SK-N-SH (cell line): Measurements from ENCODE around the gene FMN2. TPM values are rescaled to one million over a fixed set of nuclear protein-coding genes. Genes with fewer than 3 reads are reported as not detected.

Source experiments
- CTCF ChIA-PET: fragments of 300-600, 350-600 bp; formaldehyde crosslinking; extraction: SDS; loops from one replicate; lab custom pipeline; 2021; lab: Yijun Ruan, JAX
- POLR2A ChIA-PET: fragments of 350-600 bp; sonication (Branson Sonifier 250); formaldehyde crosslinking; extraction: SDS; loops from one replicate; lab custom pipeline; 2020; ENCODE audit warnings: antibody characterized with exemption, inconsistent platforms; lab: Yijun Ruan, JAX
- DNase-seq: peaks from one replicate; pipeline ENCODE4 v3.0.0; 2012
- H2AFZ ChIP-seq: fragments of 200-600 bp; sonication (generic); 2 replicates; pipeline ENCODE4 v1.8.1; 2016; ENCODE audit warnings: antibody characterized with exemption, mild to moderate bottlenecking, low read depth
- H3F3A ChIP-seq: fragments of 200-600 bp; sonication (generic); replicated peaks from 2 replicates; pipeline ENCODE3; 2016; ENCODE audit warnings: antibody characterized with exemption, mild to moderate bottlenecking; ENCODE audit not compliant: insufficient read depth
- H3K27ac ChIP-seq, 2 experiments: fragments of 200-500 bp in 1 of 2; fragments of 200-600 bp in 1 of 2; sonication (Bioruptor generic) in 1 of 2; sonication (generic), shearing (Covaris generic) in 1 of 2; 2 replicates each; pipeline versions ENCODE4 v1.5.1 to v1.6.1; 2014 to 2016; ENCODE audit warnings: low read depth in 2 of 2, inconsistent platforms in 1 of 2, low read length in 1 of 2, mild to moderate bottlenecking in 1 of 2, mixed read lengths in 1 of 2
- H3K27me3 ChIP-seq: fragments of 200-600 bp; sonication (generic), shearing (Covaris generic); 2 replicates; pipeline ENCODE4 v1.6.1; 2016; ENCODE audit warnings: mixed run types; ENCODE audit not compliant: insufficient read depth
- H3K36me3 ChIP-seq, 2 experiments: fragments of 200-500 bp in 1 of 2; fragments of 200-600 bp in 1 of 2; sonication (Bioruptor generic) in 1 of 2; sonication (generic) in 1 of 2; replicated peaks in 1 of 2; 2 replicates each; pipeline versions ENCODE3 to v1.5.1; 2014 to 2016; ENCODE audit warnings: low read length in 1 of 2, mild to moderate bottlenecking in 1 of 2; ENCODE audit not compliant: insufficient read depth in 2 of 2, control insufficient read depth in 1 of 2
- H3K4me1 ChIP-seq, 2 experiments: fragments of 200-500 bp in 1 of 2; fragments of 200-600 bp in 1 of 2; sonication (Bioruptor generic) in 1 of 2; sonication (generic), shearing (Covaris generic) in 1 of 2; 2 replicates each; pipeline versions ENCODE4 v1.5.1 to v1.6.1; 2014 to 2016; ENCODE audit warnings: low read depth in 1 of 2, low read length in 1 of 2, mixed run types in 1 of 2; ENCODE audit not compliant: insufficient read depth in 2 of 2, control insufficient read depth in 1 of 2
- H3K4me2 ChIP-seq: fragments of 200-600 bp; sonication (generic), shearing (Covaris generic); 2 replicates; pipeline ENCODE4 v1.6.1; 2017; ENCODE audit warnings: mixed run types
- H3K4me3 ChIP-seq, 2 experiments: fragments of 200-500 bp in 1 of 2; fragments of 200-600 bp in 1 of 2; sonication (Bioruptor generic) in 1 of 2; sonication (generic), shearing (Covaris generic) in 1 of 2; 2 replicates each; pipeline versions ENCODE4 v1.5.1 to v1.8.1; 2014 to 2016; ENCODE audit warnings: low read depth in 2 of 2, inconsistent platforms in 1 of 2, low read length in 1 of 2, mild to moderate bottlenecking in 1 of 2, mixed read lengths in 1 of 2, moderate library complexity in 1 of 2
- H3K79me2 ChIP-seq: fragments of 200-600 bp; sonication (generic); 2 replicates; pipeline ENCODE4 v1.8.1; 2017; ENCODE audit warnings: mild to moderate bottlenecking; ENCODE audit not compliant: insufficient read depth
- H3K9ac ChIP-seq: fragments of 200-600 bp; sonication (generic); 2 replicates; pipeline ENCODE4 v1.6.1; 2017; ENCODE audit warnings: mixed run types
- H3K9me2 ChIP-seq: fragments of 200-600 bp; sonication (generic); 2 replicates; pipeline ENCODE4 v1.6.1; 2017; ENCODE audit warnings: mixed run types
- H3K9me3 ChIP-seq: fragments of 200-600 bp; sonication (generic); 2 replicates; pipeline ENCODE4 v1.6.1; 2017; ENCODE audit warnings: mixed run types, mild to moderate bottlenecking, moderate library complexity
- H4K20me1 ChIP-seq: fragments of 200-600 bp; sonication (generic); 2 replicates; pipeline ENCODE4 v1.6.1; 2017; ENCODE audit warnings: mild to moderate bottlenecking, mixed run types; ENCODE audit not compliant: insufficient read depth
- CHD2 ChIP-seq: fragments of 150-350 bp; IDR thresholded peaks from 2 replicates; pipeline ENCODE4 v1.6.1; 2018; ENCODE audit warnings: low read length; ENCODE audit not compliant: partially characterized antibody
- EP300 ChIP-seq, 2 experiments: IDR thresholded peaks; 2 replicates each; pipeline versions ENCODE4 v1.4.0 to v1.6.1; 2012; ENCODE audit warnings: borderline replicate concordance in 1 of 2, low read depth in 1 of 2, low read length in 1 of 2
- JUND ChIP-seq: IDR thresholded peaks from 2 replicates; pipeline ENCODE4 v1.4.0; 2012
- MEF2A ChIP-seq: IDR thresholded peaks from 2 replicates; pipeline ENCODE4 v1.4.0; 2012; ENCODE audit warnings: low read depth, borderline replicate concordance
- NFIC ChIP-seq: IDR thresholded peaks from 2 replicates; pipeline ENCODE4 v1.4.0; 2012; ENCODE audit warnings: borderline replicate concordance
- NRF1 ChIP-seq: IDR thresholded peaks from 2 replicates; pipeline ENCODE4 v1.6.1; 2012; ENCODE audit warnings: low read depth, mild to moderate bottlenecking, low read length
- PBX3 ChIP-seq: IDR thresholded peaks from 2 replicates; pipeline ENCODE4; 2012
- RFX5 ChIP-seq: IDR thresholded peaks from 2 replicates; pipeline ENCODE4 v1.6.1; 2012; ENCODE audit warnings: mild to moderate bottlenecking, improper control_type of control experiment, low read length
- RXRA ChIP-seq: IDR thresholded peaks from 2 replicates; pipeline ENCODE4 v1.4.0; 2012; ENCODE audit warnings: low read depth, mild to moderate bottlenecking, borderline replicate concordance
- SIN3A ChIP-seq: IDR thresholded peaks from 2 replicates; pipeline ENCODE4 v1.6.1; 2012; ENCODE audit warnings: low read depth, mild to moderate bottlenecking, low read length, moderate library complexity, borderline replicate concordance
- TAF1 ChIP-seq: IDR thresholded peaks from 2 replicates; pipeline ENCODE4 v1.6.1; 2012; ENCODE audit warnings: low read depth, mild to moderate bottlenecking, low read length, moderate library complexity, borderline replicate concordance
- TCF12 ChIP-seq: IDR thresholded peaks from 2 replicates; pipeline ENCODE4 v1.4.0; 2012
- TEAD4 ChIP-seq: IDR thresholded peaks from 2 replicates; pipeline ENCODE4 v1.4.0; 2012; ENCODE audit warnings: mild to moderate bottlenecking, borderline replicate concordance; ENCODE audit not compliant: insufficient read depth
- WGBS: methylation state at CpG from one replicate; pipeline ENCODE4 v1.1.6; 2017; ENCODE audit warnings: low lambda C conversion rate; 5-methylcytosine and 5-hydroxymethylcytosine counted together
- polyA plus RNA-seq, 3 experiments: library from polyadenylated mRNA; depleted of rRNA; stranded (reverse); fragments of >200 nt; gene quantifications; 2 replicates each; pipeline ENCODE4 v1.2.3, GENCODE V29; 2012

FMN2 gene
- polyA plus RNA-seq, 1 of the 3 experiments (the other 2 are of a cell fraction): 7.2 TPM

- peaks cover 0 to 16% of the 10 kb centered on the region in 2 experiments; a peak in 3 of 4 replicates for H3K4me1 ChIP-seq
- DNase-seq: no peak
- H4K20me1 ChIP-seq: no peaks in the 10 kb centered on the region
- H3K27me3 ChIP-seq: no peaks in the 10 kb centered on the region
- H3F3A ChIP-seq: peaks cover 4% of the 10 kb centered on the region
- ChIA-PET CTCF (no interaction called here), POLR2A (no interaction called here)
- H3K79me2 ChIP-seq: no peaks in the 10 kb centered on the region
- no peaks in the 10 kb centered on the region for H3K9me2 ChIP-seq
- no peak overlapping the region for H3K4me3 ChIP-seq
- TF ChIP-seq NRF1 (no peak), SIN3A (no peak), RFX5 (no peak), TCF12 (0 out of 2 replicates have a peak, but pooled peaks have one; percentile 18), JUND (0 out of 2 replicates have a peak, but pooled peaks have one; percentile 11)
- peak overlapping the region in 1 of 2 experiments; percentile 65; a peak in 2 of 4 replicates for H3K27ac ChIP-seq
- H3K4me2 ChIP-seq: peak overlapping the region; percentile 49
- H3K9ac ChIP-seq: peak overlapping the region; percentile 33; the same call in 1 of the 2 replicates
- H3K36me3 ChIP-seq: no peaks in the 10 kb centered on the region
- H2AFZ ChIP-seq: 0 out of 2 replicates have a peak overlapping the region, but pooled peaks have one; percentile 7
- WGBS: 54% methylated on average over 1 of the region's 1 CpG
- no peaks in the 10 kb centered on the region for H3K9me3 ChIP-seq
Measured at GRCh38 chr1:240515505-240515904, 423.8 kb downstream of the FMN2 start.

DNA sequence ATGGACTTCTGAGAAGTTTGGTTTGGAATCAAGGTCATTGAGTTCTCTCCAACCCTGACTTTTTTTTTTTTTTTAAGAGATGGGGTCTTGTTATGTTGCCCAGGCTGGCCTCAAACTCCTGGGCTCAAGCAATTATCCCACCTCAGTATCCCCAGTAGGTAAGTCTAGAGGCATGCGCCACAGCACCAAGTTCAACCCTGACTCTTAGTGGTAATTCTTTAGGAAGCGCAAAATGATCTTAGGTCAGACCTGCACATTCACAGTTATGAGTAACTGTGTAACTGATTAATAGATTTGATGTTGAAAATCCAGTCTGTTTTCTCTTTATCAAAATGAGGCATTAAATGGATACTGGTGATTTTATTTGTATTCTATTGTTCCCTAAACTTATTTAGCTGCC, 424.4 kb downstream of the FMN2 start:
- DNase-seq: no peak
- Histone ChIP-seq H3F3A (no peaks in the 10 kb centered on the region), H3K4me3 (no peak overlapping the region), H3K4me2 (peak overlapping the region; percentile 49; the same call in 1 of the 2 replicates), H3K4me1 (peaks cover 0 to 16% of the 10 kb centered on the region in 2 experiments; a peak in 3 of 4 replicates), H3K9me2 (no peaks in the 10 kb centered on the region), H3K9ac (0 out of 2 replicates have a peak overlapping the region, but pooled peaks have one; percentile 33), H3K9me3 (no peaks in the 10 kb centered on the region), H3K27me3 (no peaks in the 10 kb centered on the region), H3K36me3 (no peaks in the 10 kb centered on the region), H3K79me2 (no peaks in the 10 kb centered on the region), H2AFZ (0 out of 2 replicates have a peak overlapping the region, but pooled peaks have one; percentile 7), H3K27ac (peak overlapping the region in 1 of 2 experiments; percentile 65; a peak in 2 of 4 replicates), H4K20me1 (no peaks in the 10 kb centered on the region)
- CTCF ChIA-PET: no interaction called here
- TF ChIP-seq NFIC: no peak
- no peak for TF ChIP-seq MEF2A
- no peak for TF ChIP-seq TEAD4
- no peak for TF ChIP-seq TAF1
- no peak for TF ChIP-seq PBX3
- TF ChIP-seq CHD2: no peak
- TF ChIP-seq RXRA: no peak
- no peak for TF ChIP-seq EP300 (IDR thresholded peaks at IDR 0.05; ENCODE audit: borderline replicate concordance in 1 of 2, low read depth in 1 of 2, low read length in 1 of 2)
- POLR2A ChIA-PET: no interaction called here
- 92% methylated on average over 2 of the region's 2 CpGs for WGBS
